Suprapubic skin (tissue), 4 donors: ENCODE data around the gene USB1. TPM values are rescaled to one million over a fixed set of nuclear protein-coding genes. Genes with fewer than 3 reads are reported as not detected.

ENCODE experiments used
- DNase-seq, 2 donors: peaks; one replicate each; pipeline ENCODE4 v3.0.0-alpha.2; 2019; ENCODE audit warnings: low spot score in 2 of 2
- H3K27ac ChIP-seq: fragments of 200-600 bp; sonication (generic); one replicate; pipeline ENCODE4 v1.5.1; 2019
- H3K27me3 ChIP-seq: fragments of 200-600 bp; sonication (generic); one replicate; pipeline ENCODE4 v1.5.1; 2019
- H3K36me3 ChIP-seq: fragments of 200-600 bp; sonication (generic); one replicate; pipeline ENCODE4 v1.5.1; 2019
- H3K4me1 ChIP-seq: fragments of 200-600 bp; sonication (generic); one replicate; pipeline ENCODE4 v1.5.1; 2019
- H3K4me3 ChIP-seq: fragments of 200-600 bp; sonication (generic); one replicate; pipeline ENCODE4 v1.5.1; 2019; ENCODE audit warnings: mild to moderate bottlenecking
- H3K9me3 ChIP-seq: fragments of 200-600 bp; sonication (generic); one replicate; pipeline ENCODE4 v1.5.1; 2019
- EP300 ChIP-seq: sonication (generic); formaldehyde crosslinking; IDR thresholded peaks from one replicate; pipeline ENCODE4 v1.6.1; 2017; ENCODE audit warnings: antibody characterized with exemption
- POLR2A ChIP-seq, 2 donors: fragments of 450-650 bp; IDR thresholded peaks; one replicate each; pipeline ENCODE4 v1.6.1; 2017; ENCODE audit warnings: antibody characterized with exemption in 2 of 2, mild to moderate bottlenecking in 2 of 2, moderate library complexity in 2 of 2
- POLR2AphosphoS5 ChIP-seq, 3 donors: sonication (generic); formaldehyde crosslinking; IDR thresholded peaks; one replicate each; pipeline ENCODE4 v1.6.1; 2017; ENCODE audit warnings: antibody characterized with exemption in 3 of 3
- WGBS: methylation state at CpG from one replicate; pipeline ENCODE4 v1.1.5; 2018; 5-methylcytosine and 5-hydroxymethylcytosine counted together
- total RNA-seq, 4 donors: library from RNA; depleted of rRNA; stranded (reverse); fragments of >200 nt; gene quantifications; one replicate each; pipeline ENCODE4 v1.1.0, GENCODE V29; 2016
- TF ChIP-seq, protein P1 (sequence below), 2 donors: fragments of 200-600 bp in 1 of 2; fragments of 450-650 bp in 1 of 2; sonication (generic) in 1 of 2; IDR thresholded peaks; one replicate each; pipeline ENCODE4 v1.5.1; 2016 to 2019; ENCODE audit warnings: antibody characterized with exemption in 2 of 2, mild to moderate bottlenecking in 1 of 2, moderate library complexity in 1 of 2

USB1 gene
- total RNA-seq, 4 donors from 2014 or later: 16.1 to 36.5 (median 19.8) TPM

DNA sequence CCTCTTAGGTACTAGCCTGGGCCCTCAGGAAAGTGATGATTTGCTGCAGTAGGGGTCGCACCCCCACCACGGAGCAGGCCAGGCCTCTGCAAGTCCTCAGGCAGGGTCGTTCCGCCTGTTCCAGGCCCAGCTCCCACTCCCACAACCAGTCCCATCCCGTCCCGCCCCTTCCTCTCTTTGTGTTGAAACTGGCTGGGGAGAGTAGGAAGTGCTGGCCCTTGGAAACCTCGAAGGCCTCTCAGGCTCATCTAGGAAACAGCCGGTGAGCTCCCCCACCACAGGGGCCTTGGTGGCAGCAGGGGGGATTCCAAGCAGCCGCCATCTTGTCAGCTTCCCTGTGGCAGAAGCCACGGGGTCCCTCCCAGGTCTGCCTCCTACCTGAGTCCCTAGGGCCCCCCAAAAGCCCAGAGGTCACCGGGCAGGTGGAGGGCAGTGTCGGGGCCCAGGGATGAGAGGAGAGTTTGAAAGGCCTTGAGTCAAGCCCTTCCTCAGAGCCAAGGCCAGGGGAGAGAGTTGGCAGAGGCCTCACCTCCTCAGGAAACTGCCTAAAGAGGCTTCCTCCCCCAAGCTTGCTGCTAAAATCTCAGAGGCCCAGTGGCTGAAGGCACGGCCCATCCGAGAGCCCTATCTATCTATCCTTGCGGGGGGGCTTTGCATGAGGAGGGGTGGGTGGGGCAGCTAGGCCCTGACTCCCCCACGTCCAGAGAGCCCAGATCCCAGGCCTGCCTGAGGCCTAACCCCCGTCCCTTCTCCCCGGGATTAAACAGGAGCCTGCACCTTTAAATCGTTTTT, 46.5 kb downstream of the USB1 start:
- Histone ChIP-seq H3K36me3 (peaks cover 10% of the 10 kb centered on the region), H3K4me1 (no peaks in the 10 kb centered on the region), H3K4me3 (no peak overlapping the region), H3K27me3 (no peaks in the 10 kb centered on the region), H3K9me3 (no peaks in the 10 kb centered on the region), H3K27ac (no peak overlapping the region)
- 69% methylated on average over 14 of the region's 19 CpGs for WGBS
- no peak for DNase-seq
- TF ChIP-seq, protein P1, sequence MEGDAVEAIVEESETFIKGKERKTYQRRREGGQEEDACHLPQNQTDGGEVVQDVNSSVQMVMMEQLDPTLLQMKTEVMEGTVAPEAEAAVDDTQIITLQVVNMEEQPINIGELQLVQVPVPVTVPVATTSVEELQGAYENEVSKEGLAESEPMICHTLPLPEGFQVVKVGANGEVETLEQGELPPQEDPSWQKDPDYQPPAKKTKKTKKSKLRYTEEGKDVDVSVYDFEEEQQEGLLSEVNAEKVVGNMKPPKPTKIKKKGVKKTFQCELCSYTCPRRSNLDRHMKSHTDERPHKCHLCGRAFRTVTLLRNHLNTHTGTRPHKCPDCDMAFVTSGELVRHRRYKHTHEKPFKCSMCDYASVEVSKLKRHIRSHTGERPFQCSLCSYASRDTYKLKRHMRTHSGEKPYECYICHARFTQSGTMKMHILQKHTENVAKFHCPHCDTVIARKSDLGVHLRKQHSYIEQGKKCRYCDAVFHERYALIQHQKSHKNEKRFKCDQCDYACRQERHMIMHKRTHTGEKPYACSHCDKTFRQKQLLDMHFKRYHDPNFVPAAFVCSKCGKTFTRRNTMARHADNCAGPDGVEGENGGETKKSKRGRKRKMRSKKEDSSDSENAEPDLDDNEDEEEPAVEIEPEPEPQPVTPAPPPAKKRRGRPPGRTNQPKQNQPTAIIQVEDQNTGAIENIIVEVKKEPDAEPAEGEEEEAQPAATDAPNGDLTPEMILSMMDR (IDR thresholded peaks at IDR 0.05): no peak
- TF ChIP-seq POLR2AphosphoS5 (IDR thresholded peaks at IDR 0.05): no peak
- TF ChIP-seq EP300: no peak
- no peak for TF ChIP-seq POLR2A (IDR thresholded peaks at IDR 0.05)

DNA sequence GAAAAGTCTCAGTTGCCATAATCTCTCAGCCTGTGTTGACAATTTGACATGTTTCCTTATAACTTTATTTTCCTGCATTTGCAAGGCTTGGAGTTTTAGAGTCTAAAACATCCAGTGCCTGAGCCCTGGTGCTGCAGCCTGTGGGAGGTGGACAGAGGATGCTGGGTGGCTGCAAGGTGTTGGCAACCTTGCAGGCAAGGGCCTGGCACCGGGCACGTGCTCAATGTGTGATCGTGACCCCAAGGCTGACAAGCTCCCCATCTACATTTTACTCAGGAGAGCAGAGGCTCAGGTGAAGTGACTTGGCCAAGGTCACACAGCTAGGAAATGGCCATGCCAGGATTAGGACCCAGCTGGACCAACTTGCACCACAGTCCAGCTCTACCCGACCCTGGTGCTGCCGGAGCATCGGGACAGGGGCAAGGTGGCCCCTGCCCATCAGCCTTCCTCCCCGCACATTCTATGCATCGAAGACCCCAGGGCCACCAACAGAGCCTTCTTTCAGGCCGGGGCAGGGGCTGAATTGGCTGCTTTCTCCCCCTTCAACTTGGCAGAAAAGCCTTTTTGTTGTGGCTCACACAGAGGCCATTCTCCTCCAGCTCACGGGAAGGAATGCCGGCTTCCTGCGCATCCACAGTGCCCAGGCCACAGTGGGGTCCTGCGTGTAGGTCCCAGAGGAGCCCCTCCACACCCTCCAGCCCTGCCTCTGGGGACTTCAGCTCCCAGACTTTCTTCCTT, 47.5 kb downstream of the USB1 start:
- no peak for DNase-seq
- no peaks in the 10 kb centered on the region for H3K9me3 ChIP-seq
- H3K4me1 ChIP-seq: no peaks in the 10 kb centered on the region
- peaks cover 2% of the 10 kb centered on the region for H3K36me3 ChIP-seq
- H3K27ac ChIP-seq: no peak overlapping the region
- WGBS: 77% methylated on average over 10 of the region's 13 CpGs
- no peaks in the 10 kb centered on the region for H3K27me3 ChIP-seq
- TF ChIP-seq, protein P1 (IDR thresholded peaks at IDR 0.05): no peak
- no peak for TF ChIP-seq EP300
- TF ChIP-seq POLR2AphosphoS5 (IDR thresholded peaks at IDR 0.05): no peak
- TF ChIP-seq POLR2A (IDR thresholded peaks at IDR 0.05): no peak
- no peak overlapping the region for H3K4me3 ChIP-seq

DNA sequence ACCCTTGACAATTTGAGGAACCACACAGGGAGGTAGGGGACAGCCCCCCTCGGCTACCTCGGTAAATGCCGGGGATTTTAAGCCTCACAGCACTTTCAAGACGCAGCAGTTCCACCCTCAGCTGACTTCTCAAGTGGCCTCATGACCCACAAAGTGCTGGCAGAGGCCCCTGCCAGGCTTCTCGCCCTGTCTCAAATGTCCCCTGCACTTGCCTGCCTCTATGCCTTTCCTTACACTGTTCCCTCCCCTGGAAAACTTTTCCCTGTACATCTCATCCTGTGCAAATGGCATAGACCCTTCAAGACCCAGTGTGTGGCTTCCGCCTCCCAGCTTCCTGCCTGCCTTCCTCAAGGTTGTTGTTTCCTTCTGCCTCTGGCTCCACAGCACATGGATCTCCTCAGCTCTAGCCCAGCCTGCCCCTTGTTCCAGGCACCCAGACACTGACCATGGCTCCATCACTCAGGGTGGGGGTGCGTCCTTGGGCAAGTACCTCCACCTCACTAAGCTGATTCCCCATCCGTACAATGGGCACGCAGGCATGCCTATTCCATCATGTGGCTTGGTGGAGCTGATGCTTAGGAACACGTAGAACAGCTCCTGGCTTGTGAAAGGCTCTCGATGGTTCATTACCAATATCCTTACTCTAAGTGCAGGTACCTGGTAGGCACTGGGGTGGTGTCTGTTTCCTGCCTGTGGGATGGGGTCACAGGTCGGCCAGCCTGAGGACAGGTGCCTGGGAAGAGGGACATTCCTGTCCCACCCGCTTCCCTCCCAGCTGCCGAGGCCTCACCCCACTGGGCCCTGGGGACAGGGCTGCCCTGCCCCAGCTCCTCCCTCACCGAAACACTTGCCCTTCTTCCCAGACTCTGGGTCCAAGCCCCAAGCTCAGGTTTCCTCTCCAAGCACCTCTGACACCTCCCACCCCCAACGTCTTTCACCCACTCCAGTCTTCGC, 48.3 kb downstream of the USB1 start:
- no peak overlapping the region for H3K4me3 ChIP-seq
- H3K4me1 ChIP-seq: no peaks in the 10 kb centered on the region
- no peaks in the 10 kb centered on the region for H3K27me3 ChIP-seq
- H3K9me3 ChIP-seq: no peaks in the 10 kb centered on the region
- H3K27ac ChIP-seq: no peak overlapping the region
- TF ChIP-seq EP300: no peak
- WGBS: 82% methylated on average over 12 of the region's 17 CpGs
- DNase-seq: no peak
- H3K36me3 ChIP-seq: no peaks in the 10 kb centered on the region

DNA sequence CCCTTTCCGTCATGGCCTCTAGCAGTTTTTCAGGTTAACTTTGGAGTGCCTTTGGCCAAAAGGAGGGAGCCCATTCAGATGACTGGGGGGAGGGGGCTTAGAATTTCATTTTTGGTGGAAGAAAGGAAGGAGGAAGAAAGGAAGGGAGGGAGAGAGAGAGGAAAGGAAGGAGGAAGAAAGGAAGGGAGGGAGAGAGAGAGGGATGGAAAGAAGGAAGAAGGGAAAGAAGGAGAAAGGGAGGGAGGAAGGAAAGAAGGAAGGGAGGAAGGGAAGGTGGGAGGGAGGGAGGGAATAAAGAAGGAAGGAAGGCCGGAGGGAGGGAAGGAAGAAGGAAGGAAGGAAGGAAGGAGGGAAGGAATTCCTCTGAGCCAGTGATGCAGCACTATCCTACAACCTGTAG, 50.1 kb downstream of the USB1 start:
- 76% methylated on average over 2 of the region's 2 CpGs for WGBS
- H3K9me3 ChIP-seq: no peaks in the 10 kb centered on the region
- no peaks in the 10 kb centered on the region for H3K36me3 ChIP-seq
- TF ChIP-seq, protein P1 (IDR thresholded peaks at IDR 0.05): no peak
- TF ChIP-seq EP300 (no peak), POLR2A (IDR thresholded peaks at IDR 0.05) (no peak), POLR2AphosphoS5 (IDR thresholded peaks at IDR 0.05) (no peak)
- no peaks in the 10 kb centered on the region for H3K27me3 ChIP-seq
- no peak overlapping the region for H3K4me3 ChIP-seq
- no peak overlapping the region for H3K27ac ChIP-seq
- H3K4me1 ChIP-seq: no peaks in the 10 kb centered on the region
- no peak for DNase-seq

DNA sequence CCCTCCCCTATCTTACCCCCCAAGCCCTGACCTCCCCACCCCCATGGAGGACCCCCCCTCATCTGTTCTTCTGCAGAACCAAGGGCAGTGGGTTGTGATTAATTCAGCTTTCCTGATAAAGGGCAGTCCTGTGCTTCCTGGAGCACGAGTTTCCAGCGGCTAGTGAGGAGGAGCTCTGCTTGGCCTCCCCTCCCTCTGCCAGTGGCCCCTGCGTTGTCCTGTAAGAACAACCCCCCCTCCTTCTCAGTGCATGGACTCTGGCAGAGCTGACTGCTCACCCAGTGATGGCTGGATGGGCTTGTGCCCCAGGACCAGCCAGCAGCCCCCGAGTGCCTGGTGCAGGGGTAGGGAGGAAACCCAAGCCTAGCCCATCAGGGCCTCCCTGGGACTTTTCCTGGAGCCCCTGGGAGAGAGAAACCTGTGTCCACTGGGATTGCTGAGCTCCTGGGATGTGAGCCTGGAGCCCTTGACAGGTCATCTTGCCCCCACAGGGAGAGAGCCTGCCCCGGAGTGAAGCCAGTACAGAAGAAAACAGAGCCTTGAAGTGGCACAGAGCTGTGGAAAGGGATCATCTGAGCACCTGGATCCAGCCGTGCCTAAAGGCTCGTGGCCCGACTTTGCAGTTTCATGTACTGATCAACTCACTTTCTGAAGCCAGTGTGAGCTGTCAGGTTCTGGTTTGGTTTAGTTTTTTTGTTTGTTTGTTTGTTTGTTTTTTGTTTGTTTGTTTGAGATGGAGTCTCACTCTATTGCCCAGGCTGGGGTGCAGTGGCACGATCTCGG, 50.8 kb downstream of the USB1 start:
- WGBS: 75% methylated on average over 10 of the region's 10 CpGs
- DNase-seq: no peak
- H3K9me3 ChIP-seq: no peaks in the 10 kb centered on the region
- H3K27me3 ChIP-seq: no peaks in the 10 kb centered on the region
- H3K4me1 ChIP-seq: no peaks in the 10 kb centered on the region
- TF ChIP-seq EP300 (no peak), POLR2AphosphoS5 (IDR thresholded peaks at IDR 0.05) (no peak), POLR2A (IDR thresholded peaks at IDR 0.05) (no peak)
- TF ChIP-seq, protein P1 (IDR thresholded peaks at IDR 0.05): no peak
- H3K36me3 ChIP-seq: no peaks in the 10 kb centered on the region
- no peak overlapping the region for H3K4me3 ChIP-seq
- H3K27ac ChIP-seq: no peak overlapping the region
